ENCODE measurements around the gene NPNT.

GRCh38 chr4:105996845-105997244 is 101.6 kb downstream of the NPNT start:
- TF ChIP-seq CTCF (IDR thresholded peaks at IDR 0.05; ENCODE audit: insufficient read depth, low read depth, low read length) (no peak), EZH2 (IDR thresholded peaks at IDR 0.05; ENCODE audit: insufficient read depth, low read length) (no peak)
